GM12872 (cell line): ENCODE measurements around the gene PLA2G4B.

ENCODE experiments used
- CTCF ChIP-seq: IDR thresholded peaks from 3 replicates; pipeline ENCODE4 v1.5.1; 2011; ENCODE audit warnings: low read depth, mild to moderate bottlenecking, low read length, moderate library complexity; ENCODE audit not compliant: insufficient read depth

The PLA2G4B gene

GRCh38 chr15:41840673-41841072 lies 2.0 kb downstream of the PLA2G4B start:
- no peak for TF ChIP-seq CTCF

GRCh38 chr15:41841131-41841530 lies 2.5 kb downstream of the PLA2G4B start:
- no peak for TF ChIP-seq CTCF

GRCh38 chr15:41842229-41842628 lies 3.6 kb downstream of the PLA2G4B start:
- TF ChIP-seq CTCF = no peak

- no peak for TF ChIP-seq CTCF
These were observed 4.9 kb downstream of the PLA2G4B start for GRCh38 chr15:41843571-41843970.

- no peak for TF ChIP-seq CTCF
These were observed 6.2 kb downstream of the PLA2G4B start for GRCh38 chr15:41844814-41845213.

GRCh38 chr15:41847206-41847605 lies 8.6 kb downstream of the PLA2G4B start:
- no peak for TF ChIP-seq CTCF

GRCh38 chr15:41847981-41848380 lies 9.3 kb downstream of the PLA2G4B start:
- no peak for TF ChIP-seq CTCF

- no peak for TF ChIP-seq CTCF
These were observed 10.0 kb downstream of the PLA2G4B start for GRCh38 chr15:41848631-41849030.
